HS-5 (cell line): ENCODE data around the gene DNAJC13.
A peak's percentile ranks its signal among the peaks of the same experiment; 100 is the strongest.

ENCODE experiments used
- DNase-seq: peaks from one replicate; pipeline ENCODE4 v3.0.0-alpha.2; 2012; ENCODE audit warnings: low read depth

The DNAJC13 gene

DNA sequence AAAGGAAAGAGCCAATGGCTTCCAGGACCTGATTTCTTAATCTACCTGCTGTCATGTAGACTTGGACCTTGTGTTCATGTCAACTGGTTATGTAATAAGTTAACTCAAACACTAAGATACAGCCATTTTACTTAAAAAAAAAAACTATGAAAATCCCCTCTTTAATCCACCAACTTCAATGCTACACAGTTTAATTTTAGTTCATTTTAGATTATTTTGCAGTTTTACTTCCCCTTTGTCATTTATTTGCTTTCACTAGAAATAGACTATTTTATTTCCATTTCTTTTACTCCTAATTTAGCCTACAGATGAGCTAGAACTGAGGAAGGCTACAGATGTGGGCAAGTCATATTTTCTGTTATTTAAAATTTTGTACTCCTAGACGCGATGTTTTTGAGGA is 10.7 kb upstream of the DNAJC13 start:
- no peak for DNase-seq

DNA sequence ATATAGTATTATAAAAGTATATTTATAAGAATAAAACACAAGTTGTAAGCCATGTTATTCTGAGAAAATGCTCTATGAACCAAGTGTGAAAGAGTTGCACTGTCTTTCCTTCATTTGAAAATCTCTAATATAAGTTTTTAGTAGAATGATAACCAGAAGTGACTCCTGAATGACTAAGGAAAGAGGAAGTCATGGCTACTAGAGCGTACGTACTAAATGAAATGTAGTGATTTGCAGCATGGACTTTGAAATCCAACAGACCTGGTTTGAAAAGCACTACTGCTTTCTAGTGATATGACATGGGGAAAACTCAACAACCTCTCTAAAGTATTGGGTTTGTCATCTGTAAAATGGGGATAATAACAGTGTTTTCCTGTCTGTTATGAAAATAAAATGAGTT is 10.3 kb upstream of the DNAJC13 start:
- DNase-seq = no peak

DNA sequence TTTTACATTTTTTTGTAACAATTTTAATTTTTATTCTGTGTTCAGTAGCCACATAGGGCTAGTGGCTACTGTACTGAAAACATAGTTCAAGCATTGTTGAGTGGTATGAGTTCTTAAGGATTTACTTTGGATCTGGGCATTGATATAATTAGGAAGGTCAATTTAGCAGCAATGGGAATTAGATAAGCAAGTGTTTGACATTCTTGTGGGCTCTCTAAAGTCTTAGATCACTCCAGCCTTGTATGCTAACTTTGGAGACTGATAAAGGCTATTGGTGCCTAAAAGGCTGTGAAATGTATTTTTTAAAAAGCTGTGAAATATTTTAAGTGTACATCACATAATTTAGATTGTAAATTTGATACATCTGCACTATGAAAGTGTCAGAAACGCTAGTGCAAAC is 2.5 kb upstream of the DNAJC13 start:
- DNase-seq = no peak

GRCh38 chr3:132416161-132416560 is 1.1 kb upstream of the DNAJC13 start:
- no peak for DNase-seq

DNA sequence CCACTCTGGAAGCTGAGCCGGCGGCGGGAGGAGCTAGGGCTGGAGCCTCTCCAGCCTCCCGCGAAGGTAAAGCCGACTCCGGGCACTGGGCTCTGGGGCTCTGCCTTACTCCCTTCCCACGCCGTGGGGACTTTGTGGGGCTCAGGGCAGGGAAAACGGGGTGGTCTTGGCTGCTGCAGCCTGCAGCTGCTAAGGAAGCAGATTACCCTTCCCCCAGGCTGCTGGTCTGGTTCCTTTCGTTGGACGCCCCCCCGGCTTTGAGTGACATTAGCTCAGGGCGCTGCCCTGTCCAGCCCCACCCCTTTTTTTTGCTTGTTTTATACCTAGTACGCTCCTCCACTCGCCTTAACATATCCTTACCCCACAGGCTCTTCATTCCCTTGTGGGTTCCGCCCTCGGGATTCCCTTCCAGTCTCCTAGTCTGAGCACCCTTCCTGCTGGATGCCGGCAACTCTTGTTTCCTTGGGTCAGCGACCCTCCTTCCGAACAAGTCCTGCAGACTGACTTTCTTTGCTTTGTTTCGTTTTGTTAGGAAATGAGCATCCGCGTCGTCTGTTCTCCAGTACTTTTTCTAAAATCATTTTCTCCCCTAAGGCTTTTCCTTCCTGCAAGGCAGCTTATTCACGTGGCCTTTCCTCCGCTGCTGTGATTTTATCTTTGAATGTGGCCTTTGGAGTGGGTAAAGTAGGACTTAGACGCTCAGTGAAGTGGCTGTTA is 551 bp downstream of the DNAJC13 start:
- DNase-seq = peak; percentile 74

DNA sequence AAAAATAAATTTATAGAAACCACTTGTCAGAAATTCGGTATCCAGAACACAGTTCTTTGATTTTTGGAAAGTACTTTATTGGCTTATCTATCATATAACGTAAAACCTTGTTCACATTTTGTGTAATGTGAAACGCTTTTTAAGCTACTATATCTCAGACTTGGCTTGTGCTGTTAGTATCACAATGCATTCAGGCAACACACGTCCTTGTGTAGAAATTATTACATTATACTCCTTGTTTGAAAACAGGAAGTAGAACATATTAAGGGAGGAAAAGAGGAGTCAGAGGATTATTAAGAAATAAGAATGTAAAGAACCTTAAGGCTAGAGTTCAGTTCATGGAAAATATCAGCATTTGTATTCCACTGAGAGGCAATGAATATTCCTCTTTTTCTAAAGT is 1.6 kb downstream of the DNAJC13 start:
- no peak for DNase-seq

GRCh38 chr3:132421832-132422231 is 4.5 kb downstream of the DNAJC13 start:
- peak; percentile 38 for DNase-seq

GRCh38 chr3:132422531-132422930 is 5.2 kb downstream of the DNAJC13 start:
- no peak for DNase-seq

DNA sequence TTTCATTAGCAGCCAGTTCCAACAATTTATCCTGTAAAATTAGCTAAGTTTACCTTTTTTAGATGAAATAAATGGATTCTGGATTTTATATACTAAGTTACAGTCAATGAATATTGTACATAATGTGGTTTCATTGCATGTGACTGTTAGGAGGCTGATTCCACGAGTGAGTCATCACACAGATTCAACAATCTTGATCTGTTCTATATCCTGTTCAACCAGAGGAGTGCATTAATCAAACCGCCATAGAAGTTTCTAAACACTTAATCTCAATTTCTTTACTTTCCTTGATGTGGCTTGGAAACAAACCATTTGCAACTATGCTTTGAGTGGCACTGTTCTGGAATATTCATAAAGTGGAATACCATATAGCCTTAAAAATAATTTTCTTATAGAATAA is 15.3 kb downstream of the DNAJC13 start:
- peak; percentile 67 for DNase-seq

DNA sequence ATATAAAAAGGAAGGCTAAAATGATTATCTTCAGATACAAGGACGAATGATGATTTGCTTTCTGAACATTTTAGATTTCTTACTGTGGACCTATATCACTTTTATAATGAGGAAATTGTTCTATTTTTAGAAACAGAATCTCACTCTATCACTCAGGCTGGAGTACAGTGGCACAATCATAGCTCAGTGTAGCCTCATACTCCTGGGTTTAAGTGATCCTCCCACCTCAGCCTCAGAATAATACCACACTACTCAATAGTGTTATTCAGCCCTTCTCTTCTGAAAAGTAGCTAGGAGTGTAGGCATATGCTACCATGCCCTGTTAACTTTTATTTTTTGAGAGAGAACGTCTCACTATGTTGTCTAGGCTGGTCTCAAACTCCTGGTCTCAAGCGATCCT is 15.8 kb downstream of the DNAJC13 start:
- DNase-seq = no peak

GRCh38 chr3:132435224-132435910 is 18.1 kb downstream of the DNAJC13 start:
- DNase-seq = no peak

DNA sequence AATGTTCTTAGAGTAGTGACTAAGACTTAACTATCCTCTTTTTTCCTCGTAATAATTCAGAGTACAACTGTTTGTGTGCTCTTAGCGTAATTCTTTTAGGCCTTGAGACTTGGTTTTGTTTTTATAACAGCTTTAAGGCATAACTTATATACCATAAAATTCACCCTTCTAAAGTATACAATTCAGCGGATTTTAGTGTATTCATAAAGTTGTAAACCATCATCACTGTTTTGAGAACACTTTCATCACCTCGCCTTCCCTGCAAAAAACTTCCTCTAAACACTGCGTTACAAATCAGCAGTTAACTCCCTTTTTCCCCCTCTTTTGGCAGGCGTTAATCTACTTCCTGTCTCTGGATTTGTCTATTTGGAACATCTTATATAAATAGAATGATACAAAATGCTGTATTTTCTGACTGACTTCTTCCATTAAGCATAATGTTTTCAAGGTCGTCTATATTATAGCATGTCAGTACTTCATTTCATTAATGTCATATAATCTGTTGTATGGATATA is 18.7 kb downstream of the DNAJC13 start:
- no peak for DNase-seq

DNA sequence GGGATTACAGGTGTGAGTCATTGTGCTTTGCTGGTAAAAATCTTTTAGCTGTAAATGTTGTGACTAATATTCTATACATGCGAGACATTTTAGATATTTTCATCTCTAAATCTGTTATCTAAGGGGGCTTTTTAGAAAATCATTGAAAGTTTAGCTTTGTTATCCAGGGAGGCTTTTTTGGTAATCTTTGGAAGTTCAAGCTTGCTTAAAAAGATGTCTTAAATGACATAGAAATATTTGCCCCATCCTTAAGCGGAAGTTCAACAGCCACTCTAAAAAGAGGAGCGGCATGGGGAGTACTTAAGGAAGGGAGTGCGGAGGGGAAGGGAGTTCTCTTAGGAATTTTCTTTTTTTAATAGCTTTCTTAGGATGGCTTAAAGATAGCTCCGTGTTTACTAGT is 26.1 kb downstream of the DNAJC13 start:
- no peak for DNase-seq

DNA sequence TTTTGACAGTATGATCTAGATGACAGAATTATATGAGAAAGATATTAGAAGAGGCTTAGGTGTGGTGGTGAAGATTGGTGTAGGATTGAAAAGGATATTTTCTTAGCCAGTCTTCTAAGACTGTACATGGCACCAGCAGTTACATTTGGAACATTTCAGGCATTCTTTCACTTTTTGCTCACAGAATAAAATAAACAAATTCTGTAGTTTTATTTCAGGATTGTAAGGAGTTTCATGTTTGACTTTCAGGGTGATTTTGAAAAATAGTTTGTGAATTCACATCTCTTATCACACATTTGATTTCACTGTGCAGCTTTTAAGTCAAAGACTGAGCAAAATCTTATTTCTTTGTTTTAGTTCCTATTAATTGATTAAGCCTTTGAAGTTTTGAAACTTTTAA is 27.1 kb downstream of the DNAJC13 start:
- DNase-seq = no peak

DNA sequence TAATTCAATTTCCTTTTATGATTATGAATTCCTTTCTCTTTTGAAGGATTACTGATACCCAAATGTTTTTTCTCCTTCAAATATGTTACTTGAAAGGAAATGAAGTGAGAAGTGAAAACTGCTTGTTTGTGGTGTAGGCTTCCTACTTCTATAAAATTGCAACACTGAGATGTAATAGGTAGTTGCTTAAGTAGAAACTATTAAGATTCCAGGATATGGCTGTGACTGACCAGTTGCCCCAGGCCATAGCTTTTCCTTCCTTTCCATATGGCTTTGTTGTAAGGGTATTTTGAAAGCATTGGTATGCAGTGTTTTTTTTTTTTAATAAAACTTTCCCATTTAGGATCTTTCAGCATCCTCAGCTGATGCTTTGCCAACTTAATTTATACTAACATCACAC is 28.5 kb downstream of the DNAJC13 start:
- DNase-seq = peak; percentile 73

GRCh38 chr3:132448216-132448961 is 31.1 kb downstream of the DNAJC13 start:
- no peak for DNase-seq

- no peak for DNase-seq
Measured at GRCh38 chr3:132456136-132456535, 38.8 kb downstream of the DNAJC13 start.

DNA sequence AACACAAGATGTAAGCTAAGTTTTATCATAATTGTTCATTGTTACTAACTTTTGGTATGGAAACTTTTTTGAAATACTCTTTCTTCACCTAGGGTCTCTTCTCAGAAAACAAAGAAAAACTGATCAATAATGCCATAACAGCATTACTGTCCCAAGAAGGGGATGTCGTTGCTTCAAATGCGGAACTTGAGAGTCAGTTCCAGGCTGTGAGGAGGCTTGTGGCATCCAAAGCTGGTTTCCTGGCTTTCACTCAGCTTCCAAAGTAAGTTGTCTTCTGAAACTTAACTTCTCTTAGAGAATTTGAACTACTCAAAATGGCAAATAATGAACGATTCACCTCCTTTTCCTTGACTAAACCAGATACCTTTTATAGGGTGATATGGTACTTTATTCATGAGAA is 39.3 kb downstream of the DNAJC13 start:
- DNase-seq = no peak

- DNase-seq = no peak
Measured at GRCh38 chr3:132457286-132457685, 40.0 kb downstream of the DNAJC13 start.

GRCh38 chr3:132459551-132459950 is 42.2 kb downstream of the DNAJC13 start:
- no peak for DNase-seq

DNA sequence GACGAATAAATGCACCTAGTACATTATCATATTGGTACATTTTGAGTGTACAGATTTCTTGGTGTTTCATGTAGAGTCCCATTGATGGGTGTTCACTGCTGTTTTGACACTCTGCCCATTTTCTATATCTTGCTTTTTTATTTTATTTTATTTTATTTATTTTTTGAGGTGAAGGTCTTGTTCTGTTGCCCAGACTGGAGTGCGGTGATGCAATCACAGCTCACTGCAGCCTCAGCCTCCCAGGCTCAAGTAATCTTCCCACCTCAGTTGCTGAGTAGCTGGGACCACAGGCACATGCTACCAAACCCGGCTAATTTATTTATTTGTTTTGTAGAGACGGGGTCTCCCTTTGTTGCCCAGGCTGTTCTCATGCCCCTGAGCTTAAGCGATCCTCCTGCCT is 44.2 kb downstream of the DNAJC13 start:
- no peak for DNase-seq

DNA sequence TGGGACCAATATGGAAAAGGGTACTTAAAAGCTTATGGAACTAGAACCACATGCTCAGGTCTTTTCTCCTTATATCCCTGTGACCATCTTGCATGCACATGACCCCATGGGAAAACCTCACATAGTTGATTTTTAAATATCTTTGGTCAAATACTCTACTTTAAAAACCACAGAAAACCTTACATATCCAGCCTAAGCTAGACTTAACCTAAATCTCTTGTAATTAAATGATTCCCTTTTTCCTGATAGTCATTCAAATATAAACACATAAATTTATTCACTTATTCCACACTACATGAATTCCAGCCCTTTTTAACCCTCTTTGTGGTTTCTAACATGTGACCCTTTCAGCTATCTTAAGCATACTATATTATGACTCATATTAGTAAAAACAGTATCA is 46.8 kb downstream of the DNAJC13 start:
- DNase-seq = no peak

- no peak for DNase-seq
Measured at GRCh38 chr3:132469326-132469725, 52.0 kb downstream of the DNAJC13 start.
